GM19328 (cell line): ENCODE data around the gene TRIM2.

ENCODE experiments used
- ATAC-seq: cut with Tn5 transposase; IDR thresholded peaks from one replicate; pipeline ENCODE4 v1.9.1; 2021; ENCODE audit warnings: mild to moderate bottlenecking, moderate library complexity; ENCODE audit not compliant: unreplicated experiment

TRIM2 gene

GRCh38 chr4:153246446-153247115 is 42.3 kb downstream of the TRIM2 start:
- ATAC-seq = no peak

GRCh38 chr4:153247116-153247490 is 42.9 kb downstream of the TRIM2 start:
- ATAC-seq = no peak

DNA sequence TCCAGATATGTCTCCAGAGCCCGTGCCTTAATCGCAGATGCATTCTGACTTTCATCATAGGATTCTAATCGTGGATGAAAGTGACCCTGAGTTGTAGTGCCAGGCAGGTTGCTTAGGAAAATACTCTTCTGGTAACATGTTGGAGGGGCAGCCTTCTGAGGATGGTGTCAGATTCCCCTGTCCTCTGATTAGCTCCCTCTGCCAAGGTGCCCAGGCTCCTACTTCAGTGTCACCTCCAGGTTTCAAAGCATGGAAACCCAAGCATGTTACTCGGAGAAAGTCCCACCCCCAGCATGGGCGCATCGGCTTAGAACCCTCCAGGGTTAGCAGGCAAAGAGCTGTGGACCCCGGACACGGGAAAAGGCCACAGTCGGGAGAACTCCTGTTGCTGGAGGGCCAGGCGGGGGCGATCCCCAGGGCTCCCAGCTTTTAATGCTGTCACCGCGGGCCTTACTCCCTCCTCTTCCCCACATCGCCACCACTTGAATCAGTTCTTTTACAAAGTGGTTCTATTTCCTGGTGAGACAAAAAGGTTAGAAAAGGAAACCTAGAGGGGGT is 44.5 kb downstream of the TRIM2 start:
- ATAC-seq = no peak

DNA sequence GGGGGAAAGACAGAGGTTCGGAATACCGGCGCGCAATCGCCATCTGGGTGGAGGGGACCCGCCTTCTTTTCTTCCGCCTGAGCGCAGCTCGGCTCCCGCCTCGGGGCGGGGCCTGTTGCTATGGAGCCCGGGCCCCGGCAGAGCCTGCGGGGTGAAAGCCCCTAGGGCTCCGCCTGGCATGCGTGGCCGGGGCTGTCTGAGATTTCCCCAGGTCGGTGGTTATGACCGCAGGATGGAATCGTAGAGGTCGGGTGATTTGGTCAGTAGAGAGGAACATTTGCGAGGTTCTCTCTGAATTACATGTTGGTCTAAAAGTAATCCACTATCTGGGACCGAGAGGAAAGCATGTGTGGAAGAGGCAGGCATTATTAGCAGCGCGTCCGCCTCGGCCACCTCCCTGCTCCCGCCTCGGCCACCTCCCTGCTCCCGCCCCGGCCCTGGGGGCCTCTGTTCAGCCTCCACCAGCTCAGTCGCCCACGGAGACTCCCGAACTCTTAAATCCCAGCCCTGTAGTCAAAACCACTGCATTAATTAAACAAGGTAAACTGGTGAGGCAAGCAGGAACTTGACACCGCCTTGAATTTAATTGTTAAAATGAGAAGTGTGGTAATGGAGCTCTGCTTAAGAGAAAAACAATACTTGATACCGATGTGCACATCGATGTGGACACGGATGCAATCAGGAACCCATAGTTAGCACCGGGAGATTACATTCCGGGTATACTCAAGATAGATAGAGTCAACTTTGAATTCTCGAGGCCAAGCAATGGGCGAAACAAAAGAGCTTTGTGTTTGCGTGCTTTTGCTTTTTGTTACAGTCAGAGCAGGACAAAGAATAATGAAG is 45.2 kb downstream of the TRIM2 start:
- peak; percentile 99 for ATAC-seq

GRCh38 chr4:153252122-153252521 is 47.9 kb downstream of the TRIM2 start:
- no peak for ATAC-seq

DNA sequence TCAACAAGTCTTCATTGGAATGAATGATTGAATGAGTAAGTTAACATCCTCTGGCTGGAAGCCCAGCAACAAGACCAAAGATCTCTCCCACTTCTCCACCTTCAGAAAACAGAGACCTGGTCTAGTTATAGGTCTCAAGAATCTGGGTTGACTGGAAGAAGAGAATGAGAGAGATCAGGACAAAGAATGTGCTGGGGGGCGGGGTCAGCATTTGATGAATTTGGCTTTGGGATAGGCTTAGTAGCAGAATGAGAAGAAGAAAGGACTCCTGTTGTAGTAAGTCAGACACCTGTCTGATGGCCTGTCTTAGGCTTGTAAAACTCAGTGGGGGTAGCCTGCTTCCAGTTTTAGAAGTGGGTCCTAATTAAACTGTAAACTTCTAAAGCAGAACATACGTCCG is 51.0 kb downstream of the TRIM2 start:
- ATAC-seq = no peak

DNA sequence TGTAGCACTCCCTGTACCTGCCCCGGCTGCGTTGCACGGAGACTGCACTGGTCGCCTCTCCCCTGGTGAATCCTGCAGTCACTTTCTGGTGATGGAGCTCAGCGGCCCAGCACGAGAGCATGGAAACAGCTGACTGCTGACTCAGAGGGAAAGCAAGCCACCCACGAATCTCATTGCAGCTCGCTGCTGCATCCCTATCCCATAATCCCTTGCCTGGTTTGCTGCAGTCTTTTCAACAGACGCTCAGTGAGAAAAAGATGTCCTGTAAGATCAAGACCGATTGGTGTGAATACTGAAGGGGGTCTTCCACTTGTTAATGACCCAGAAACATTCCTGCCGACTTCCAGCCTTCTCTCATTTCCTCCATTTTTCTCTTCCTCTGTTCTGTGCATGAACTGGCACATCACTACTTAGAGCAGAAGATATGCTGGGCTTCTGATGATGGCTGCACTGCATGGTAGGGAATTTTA is 52.9 kb downstream of the TRIM2 start:
- ATAC-seq = no peak

DNA sequence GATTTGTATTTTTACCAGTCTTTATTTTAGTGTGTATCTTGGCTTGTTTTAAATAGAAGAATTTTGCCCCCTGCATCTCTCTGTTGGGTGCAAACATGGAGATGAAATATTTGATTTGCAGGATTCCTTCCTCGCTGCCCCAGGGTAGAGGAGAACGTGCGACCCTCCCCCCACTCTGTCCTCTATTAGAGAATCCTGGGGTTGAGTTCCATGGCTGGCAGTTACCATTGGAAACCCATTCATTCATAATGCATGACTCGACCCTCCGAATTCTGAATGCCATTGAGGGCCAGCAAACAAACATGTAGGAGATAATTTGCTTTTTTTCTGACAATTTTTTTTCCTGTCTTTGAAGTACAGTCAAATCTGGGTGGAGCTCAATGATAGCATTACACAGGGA is 53.7 kb downstream of the TRIM2 start:
- ATAC-seq = no peak

GRCh38 chr4:153258750-153259149 is 54.5 kb downstream of the TRIM2 start:
- ATAC-seq = no peak

- ATAC-seq = no peak
Observed at GRCh38 chr4:153259661-153260060, 55.4 kb downstream of the TRIM2 start.

DNA sequence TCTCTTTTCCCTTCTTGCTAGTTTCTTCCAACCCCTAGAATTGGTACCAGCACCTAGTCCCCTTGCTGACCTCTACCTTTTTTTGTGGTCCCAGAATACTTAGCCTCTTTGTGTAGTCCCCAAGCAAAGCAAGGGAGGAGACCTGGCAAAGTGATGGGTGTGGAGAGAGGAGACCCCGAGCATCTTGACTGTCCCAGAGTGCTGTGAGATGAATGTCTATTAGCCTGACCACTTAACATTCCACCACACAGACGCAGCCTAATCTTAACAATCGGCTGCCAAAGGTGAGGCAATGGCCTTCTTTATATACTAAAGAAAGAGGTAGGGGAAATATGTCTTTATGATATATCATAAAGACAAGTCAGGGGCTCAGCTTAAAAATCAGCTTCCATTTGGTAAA is 55.9 kb downstream of the TRIM2 start:
- no peak for ATAC-seq

DNA sequence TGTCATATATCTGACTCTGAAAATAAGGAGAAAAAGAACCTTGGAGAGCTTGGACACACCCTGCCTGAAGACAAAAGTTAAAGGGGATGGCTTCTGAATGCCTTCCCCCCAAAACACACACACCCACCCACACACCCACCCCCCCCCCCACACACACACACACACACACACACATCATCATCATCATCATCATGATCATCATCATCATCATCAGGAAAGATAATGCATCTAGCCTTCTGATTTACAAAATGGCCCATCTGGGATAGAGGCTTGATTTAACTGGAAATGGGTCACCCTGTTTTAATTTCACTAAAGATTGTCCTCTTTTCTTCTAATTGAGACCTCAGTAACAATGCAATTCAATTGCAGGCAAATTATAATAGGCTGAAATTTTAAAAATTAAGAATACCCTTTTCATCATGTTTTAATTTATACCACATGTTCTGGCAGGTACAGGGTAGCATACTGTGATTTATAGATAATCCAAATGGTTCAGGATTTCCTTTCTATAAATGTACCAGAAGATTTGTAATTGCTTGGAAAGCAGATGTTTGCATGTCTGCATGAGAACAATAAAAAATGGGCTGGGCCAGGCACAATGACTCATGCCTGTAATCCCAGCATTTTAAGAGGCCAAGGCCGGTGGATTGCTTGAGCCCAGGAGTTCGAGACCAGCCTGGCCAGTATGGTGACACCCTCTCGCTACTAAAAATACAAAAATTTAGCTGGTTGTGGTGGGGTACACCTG is 56.5 kb downstream of the TRIM2 start:
- no peak for ATAC-seq

- no peak for ATAC-seq
Observed at GRCh38 chr4:153261461-153261860, 57.2 kb downstream of the TRIM2 start.

DNA sequence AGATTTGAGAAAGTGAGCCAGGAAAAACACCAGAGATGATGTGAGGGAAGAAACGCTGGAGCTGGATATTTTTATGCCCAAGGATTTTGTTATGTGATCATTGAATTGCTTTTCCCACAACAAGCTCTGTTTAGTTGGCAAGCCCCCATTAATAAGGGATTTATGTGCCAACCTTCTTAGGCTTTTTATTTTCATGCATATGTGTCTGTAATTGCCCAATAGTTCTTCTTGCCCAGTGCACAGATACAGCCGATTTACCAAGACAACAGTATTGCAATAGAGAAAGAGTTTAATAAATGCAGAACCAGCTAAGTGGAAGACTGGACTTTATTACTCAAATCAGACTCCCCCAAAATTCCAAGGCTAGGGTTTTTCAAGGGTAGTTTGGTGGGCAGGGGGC is 57.7 kb downstream of the TRIM2 start:
- no peak for ATAC-seq

GRCh38 chr4:153265306-153266047 is 61.2 kb downstream of the TRIM2 start:
- ATAC-seq = no peak

DNA sequence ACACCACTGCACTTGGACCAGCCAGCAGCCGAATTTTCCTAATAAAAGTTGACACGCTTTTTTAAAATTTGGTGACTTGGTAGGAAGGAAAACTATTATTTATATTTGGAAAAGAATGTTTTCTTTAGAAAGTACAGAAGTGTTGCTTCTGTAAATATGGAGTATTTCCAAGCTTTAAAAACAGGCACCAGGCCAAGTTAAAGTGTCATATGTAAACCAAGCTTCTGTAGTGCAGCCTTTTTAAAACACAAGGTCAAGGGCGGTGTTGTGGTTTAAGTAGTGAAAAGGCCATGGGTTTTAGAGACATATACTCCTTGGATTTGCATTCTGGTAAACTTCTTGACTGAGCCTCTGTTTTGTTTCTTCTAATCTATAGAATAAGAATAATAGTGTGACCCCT is 62.7 kb downstream of the TRIM2 start:
- no peak for ATAC-seq

GRCh38 chr4:153267890-153268289 is 63.6 kb downstream of the TRIM2 start:
- ATAC-seq = no peak

DNA sequence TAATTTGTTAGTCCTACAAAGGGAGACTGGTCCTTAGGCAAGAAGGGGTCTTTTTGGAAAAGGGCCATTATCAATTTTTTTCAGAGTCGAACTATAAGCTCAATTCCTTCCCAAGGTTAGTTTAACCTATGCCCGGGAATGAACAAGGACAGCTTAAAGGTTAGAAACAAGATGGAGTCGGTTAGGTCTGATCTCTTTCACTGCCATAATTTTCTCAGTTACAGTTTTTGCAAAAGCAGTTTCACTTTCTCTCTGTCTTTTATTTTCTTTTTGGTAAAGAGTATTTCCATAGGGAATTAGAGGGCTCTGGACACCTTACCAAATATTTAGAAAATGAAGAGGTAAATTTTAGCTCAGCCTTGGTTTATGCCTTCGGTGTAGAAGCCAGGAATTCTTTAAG is 64.1 kb downstream of the TRIM2 start:
- ATAC-seq = no peak

DNA sequence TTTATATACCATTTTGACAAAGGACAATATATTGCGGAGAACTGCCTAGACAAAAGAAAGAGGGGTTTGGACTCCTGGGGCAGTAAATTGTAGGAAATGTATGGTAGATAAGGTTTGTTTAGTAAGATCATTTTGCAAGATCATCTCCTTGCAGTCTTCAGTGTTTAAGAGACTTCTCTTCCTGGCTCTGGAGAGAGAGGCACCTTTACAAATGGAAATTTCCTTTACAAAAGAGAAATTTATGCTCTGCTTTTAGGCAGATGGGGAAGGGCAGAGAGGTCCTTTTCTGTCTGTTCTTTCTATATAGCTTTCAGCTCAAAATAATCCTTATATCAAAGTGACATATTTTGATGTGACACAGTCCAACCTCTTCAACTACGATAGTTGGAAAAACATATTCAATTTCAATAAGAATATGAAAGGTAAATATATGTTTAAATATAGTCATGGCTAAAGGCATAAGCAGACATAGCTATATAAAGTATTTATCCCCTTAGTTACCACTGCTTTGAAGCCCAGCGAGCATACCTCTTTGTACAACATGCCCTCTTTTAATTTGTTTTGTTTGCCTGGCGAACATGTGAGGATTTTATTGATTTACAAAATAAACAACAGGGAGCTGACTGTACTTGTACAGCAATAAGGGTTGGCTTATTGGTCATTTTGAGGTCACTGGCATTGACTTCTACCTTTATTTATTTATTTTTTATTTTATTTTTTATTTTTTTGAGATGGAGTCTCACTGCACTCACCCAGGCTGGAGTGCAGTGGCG is 65.2 kb downstream of the TRIM2 start:
- no peak for ATAC-seq

DNA sequence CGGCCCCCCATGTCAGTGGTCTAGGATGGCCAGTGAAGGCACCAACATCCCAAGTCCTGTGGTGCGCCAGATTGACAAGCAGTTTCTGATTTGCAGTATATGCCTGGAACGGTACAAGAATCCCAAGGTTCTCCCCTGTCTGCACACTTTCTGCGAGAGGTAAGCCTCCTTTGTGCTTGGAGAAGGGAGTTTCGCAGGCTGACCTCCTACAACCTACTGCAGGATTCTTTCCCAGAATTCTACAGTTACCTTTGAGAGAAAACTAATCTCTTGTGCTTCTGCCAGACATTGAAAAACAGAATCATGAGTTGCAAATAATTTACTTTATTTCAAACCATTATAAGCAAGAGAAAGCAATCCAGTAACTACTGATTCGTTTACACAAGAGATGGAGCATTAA is 66.1 kb downstream of the TRIM2 start:
- ATAC-seq = no peak
